ENCODE measurements around the gene ELOVL1. TPM values are rescaled to one million over a fixed set of nuclear protein-coding genes. Genes with fewer than 3 reads are reported as not detected.

Gene ELOVL1
- total and polyA plus RNA-seq, 10 of the 15 experiments (the other 5 are each of a cell fraction or from before 2014, with no cell fraction given): 58.5 to 139 (median 89.8) TPM

- H4K20me1 ChIP-seq (ENCODE audit: control insufficient read depth, insufficient read depth): no peaks in the 10 kb centered on the region
- no TSS peak for BruUV-seq (replicated peaks)
- no peaks in the 10 kb centered on the region for H3K9me3 ChIP-seq (replicated peaks; ENCODE audit: control insufficient read depth, insufficient read depth, low read length)
- H3K36me3 ChIP-seq (ENCODE audit: control insufficient read depth in 2 of 2, insufficient read depth in 2 of 2, low read length in 1 of 2): no peaks in the 10 kb centered on the region
- FAIRE-seq: no peak
- SMC1A ChIA-PET (ENCODE audit: uncharacterized antibody, unreplicated experiment): no interaction called here
- intact Hi-C loops (cut with micrococcal nuclease; ENCODE audit: unreplicated experiment) (no loop called here), in situ Hi-C loops (cut with MboI) (no loop called here)
- H3K4me1 ChIP-seq (ENCODE audit: control insufficient read depth, insufficient read depth, low read length): no peaks in the 10 kb centered on the region
- 88% methylated on average over 10 of the region's 10 CpGs for WGBS (ENCODE audit: insufficient coverage, insufficient replicate concordance, low lambda C conversion rate, missing lambda C conversion rate)
- no peak for ATAC-seq
- H2AFZ ChIP-seq (ENCODE audit: control insufficient read depth, low read depth, low read length): no peak overlapping the region
- RAD21 ChIA-PET (ENCODE audit: unreplicated experiment): no interaction called here
- TF ChIP-seq BCLAF1 (IDR thresholded peaks at IDR 0.05): no peak
- no peak for TF ChIP-seq RAD21 (IDR thresholded peaks at IDR 0.05; ENCODE audit: insufficient read depth, low read depth, low read length)
- TF ChIP-seq SUZ12 (IDR thresholded peaks at IDR 0.05; ENCODE audit: unreplicated experiment): no peak
- TF ChIP-seq MEF2A (IDR thresholded peaks at IDR 0.05; ENCODE audit: insufficient read depth, low read depth, low read length): no peak
- no peak for TF ChIP-seq SMAD1 (IDR thresholded peaks at IDR 0.05; ENCODE audit: low read depth, partially characterized antibody)
- no peak for TF ChIP-seq NR2C1 (IDR thresholded peaks at IDR 0.05)
- TF ChIP-seq USF1 (IDR thresholded peaks at IDR 0.05; ENCODE audit: borderline replicate concordance, extremely low read length, insufficient read depth, low read depth, low read length): no peak
- no peak for TF ChIP-seq RELA (IDR thresholded peaks at IDR 0.05; ENCODE audit: borderline replicate concordance, partially characterized antibody)
- TF ChIP-seq SIX5 (IDR thresholded peaks at IDR 0.05; ENCODE audit: low read depth, low read length, severe bottlenecking): no peak
- TF ChIP-seq TAF1 (IDR thresholded peaks at IDR 0.05; ENCODE audit: borderline replicate concordance, low read depth, low read length): no peak
- TF ChIP-seq NR2F1 (conservative IDR thresholded peaks at IDR 0.05): no peak
- TF ChIP-seq EED (IDR thresholded peaks at IDR 0.05; ENCODE audit: low read depth): no peak
- no peaks in the 10 kb centered on the region for H3K79me2 ChIP-seq (ENCODE audit: control insufficient read depth, insufficient read depth, low read length)
- no peaks in the 10 kb centered on the region for H3K27me3 ChIP-seq (replicated peaks in 1 of 2; ENCODE audit: control insufficient read depth in 2 of 2, insufficient read depth in 2 of 2, low read length in 1 of 2)
- no peak overlapping the region for H3K4me2 ChIP-seq (ENCODE audit: control insufficient read depth, insufficient read depth)
- CTCF ChIA-PET: no interaction called here
- no peak overlapping the region for H3K9ac ChIP-seq (ENCODE audit: control insufficient read depth, insufficient read depth, low read length)
- no peak overlapping the region for H3K4me3 ChIP-seq
- POLR2A ChIA-PET: no interaction called here
- no peak for DNase-seq (ENCODE audit: low read depth, low spot score)
- H3K27ac ChIP-seq (ENCODE audit: control insufficient read depth, insufficient read depth): no peak overlapping the region
Measured at GRCh38 chr1:43351421-43352350, 16.1 kb downstream of the ELOVL1 start.
